ENCODE data around the gene THSD4. TPM values are rescaled to one million over a fixed set of nuclear protein-coding genes. Genes with fewer than 3 reads are reported as not detected.
A peak's percentile ranks its signal among the peaks of the same experiment; 100 is the strongest.

THSD4 gene
- total and polyA plus RNA-seq, 2 of the 8 experiments (the other 6 are each of a cell fraction or from before 2014, with no cell fraction given): 2.5 to 6.2 TPM

GRCh38 chr15:71387810-71388209 lies 272.5 kb downstream of the THSD4 start:
- CTCF ChIA-PET (ENCODE audit: partially characterized antibody): interaction anchor here (1.4 to 4.0 kb wide), 8 partner anchors 11 to 414 kb away, joined by 3 to 61 read pairs (median 8); no protein-coding TSS in a partner anchor
- Histone ChIP-seq H4K20me1 (replicated peaks in 1 of 2; ENCODE audit: control insufficient read depth in 1 of 2, insufficient read depth in 2 of 2, low read length in 2 of 2) (no peaks in the 10 kb centered on the region), H3K9ac (replicated peaks in 1 of 4; ENCODE audit: extremely low read depth in 1 of 4, low read depth in 3 of 4, low read length in 3 of 4) (no peak overlapping the region), H2BK15ac (ENCODE audit: low read length) (no peak overlapping the region), H3K4ac (replicated peaks; ENCODE audit: insufficient read length, low read depth, low read length) (no peak overlapping the region), H2BK5ac (ENCODE audit: low read depth, low read length) (peak overlapping the region; percentile 38; the same call in 1 of the 2 replicates), H3K27ac (ENCODE audit: low read depth, low read length) (no peak overlapping the region), H4K5ac (ENCODE audit: insufficient read length, low read depth, low read length) (no peak overlapping the region), H4K91ac (replicated peaks; ENCODE audit: insufficient read length, low read length) (peak overlapping the region; percentile 3), H3K23me2 (ENCODE audit: low read depth, low read length) (no peaks in the 10 kb centered on the region; the same call in 1 of the 2 replicates), H3K4me3 (ENCODE audit: extremely low read depth in 1 of 4, insufficient read depth in 2 of 4, low read depth in 3 of 4, low read length in 4 of 4) (no peak overlapping the region), H3K36me3 (ENCODE audit: control insufficient read depth in 2 of 4, insufficient read depth in 4 of 4, low read length in 3 of 4) (no peaks in the 10 kb centered on the region), H3K23ac (ENCODE audit: insufficient read length) (no peak overlapping the region), H3K56ac (replicated peaks; ENCODE audit: insufficient read length, low read depth, low read length) (no peak overlapping the region), H4K8ac (ENCODE audit: extremely low read depth, insufficient read depth, low read length) (no peak overlapping the region), H3K79me1 (ENCODE audit: low read depth, low read length) (no peaks in the 10 kb centered on the region), H3K14ac (ENCODE audit: insufficient read length) (no peak overlapping the region), H2AFZ (ENCODE audit: low read length) (no peak overlapping the region), H3K27me3 (replicated peaks in 1 of 4; ENCODE audit: control insufficient read depth in 3 of 4, extremely low read depth in 1 of 4, insufficient read depth in 3 of 4, low read length in 3 of 4) (no peaks in the 10 kb centered on the region), H3K18ac (ENCODE audit: extremely low read depth, low read length) (peak overlapping the region; percentile 57), H2AK5ac (ENCODE audit: low read depth, low read length) (0 out of 2 replicates have a peak overlapping the region, but pooled peaks have one; percentile 56), H3K9me3 (ENCODE audit: insufficient read depth in 2 of 2, low read depth in 1 of 2, low read length in 1 of 2) (no peaks in the 10 kb centered on the region), H3K4me1 (replicated peaks in 1 of 4; ENCODE audit: control insufficient read depth in 3 of 4, insufficient read depth in 4 of 4, low read length in 3 of 4) (peaks cover 18 to 29% (median 23%) of the 10 kb centered on the region in 4 experiments; a peak in 6 of 7 replicates), H3K4me2 (ENCODE audit: insufficient read depth in 1 of 2, low read depth in 2 of 2, low read length in 2 of 2) (peak overlapping the region in 1 of 2 experiments; percentile 75; a peak in 3 of 4 replicates), H2BK12ac (ENCODE audit: low read depth, low read length) (peak overlapping the region; percentile 56; the same call in 1 of the 2 replicates), H2BK120ac (replicated peaks; ENCODE audit: low read depth, low read length) (peak overlapping the region; percentile 30), H3K79me2 (ENCODE audit: control insufficient read depth in 1 of 2, insufficient read depth in 2 of 2, low read length in 2 of 2) (no peaks in the 10 kb centered on the region), H2BK20ac (ENCODE audit: low read length) (peak overlapping the region; percentile 73)
- no peak for FAIRE-seq
- POLR2A ChIA-PET (ENCODE audit: partially characterized antibody): interaction anchor here (1.2 to 1.4 kb wide), 3 partner anchors 12 to 27 kb away, joined by 3 to 5 read pairs (median 3); no protein-coding TSS in a partner anchor
- DNase-seq (ENCODE audit: low read depth in 1 of 2, low spot score in 2 of 2): no peak
- WGBS, 2 experiments (ENCODE audit: extremely low coverage in 1 of 2, insufficient coverage in 1 of 2, insufficient read length in 1 of 2, insufficient replicate concordance in 2 of 2, low coverage in 1 of 2, low lambda C conversion rate in 2 of 2, missing lambda C conversion rate in 1 of 2): 57% methylated on average over 1 of the region's 1 CpG; no CpG with 5 or more reads in 1 of the 2 experiments
- no peak for TF ChIP-seq SP4 (IDR thresholded peaks at IDR 0.05; ENCODE audit: low read length)
- TF ChIP-seq TBP (IDR thresholded peaks at IDR 0.05; ENCODE audit: low read depth, low read length): no peak
- no peak for TF ChIP-seq NANOG (IDR thresholded peaks at IDR 0.05; ENCODE audit: insufficient read depth, low read depth, low read length, poor library complexity, severe bottlenecking)
- TF ChIP-seq RXRA (IDR thresholded peaks at IDR 0.05; ENCODE audit: insufficient read depth, low read depth, low read length): no peak
- no peak for TF ChIP-seq TAF7 (optimal IDR thresholded peaks at IDR 0.05; ENCODE audit: borderline replicate concordance, low read depth, low read length)
- TF ChIP-seq SRF (IDR thresholded peaks at IDR 0.05; ENCODE audit: low read depth, low read length): no peak
- TF ChIP-seq BCL11A (IDR thresholded peaks at IDR 0.05; ENCODE audit: low read depth in 2 of 2, low read length in 2 of 2): no peak
- no peak for TF ChIP-seq ATF3 (IDR thresholded peaks at IDR 0.05; ENCODE audit: insufficient read depth, low read depth, low read length)
- no peak for TF ChIP-seq BRCA1 (IDR thresholded peaks at IDR 0.05; ENCODE audit: low read depth, low read length)
- TF ChIP-seq CREB1 (IDR thresholded peaks at IDR 0.05): no peak
- no peak for TF ChIP-seq SIRT6 (IDR thresholded peaks at IDR 0.05; ENCODE audit: low read length)
- TF ChIP-seq ZNF274 (IDR thresholded peaks at IDR 0.05; ENCODE audit: borderline replicate concordance, extremely low read depth, low read length): no peak
- TF ChIP-seq EGR1 (IDR thresholded peaks at IDR 0.05; ENCODE audit: borderline replicate concordance, low read depth, low read length): no peak
- TF ChIP-seq RFX5 (IDR thresholded peaks at IDR 0.05; ENCODE audit: borderline replicate concordance, low read depth, low read length): no peak

Measured in H1 (cell line).